C4-2B (cell line): ENCODE measurements around the gene GDPD3.

ENCODE experiments used
- ZFX ChIP-seq: fragments of 450-650 bp; IDR thresholded peaks from 2 replicates; pipeline ENCODE4 v1.6.1; 2017
- TF ChIP-seq, protein P1 (sequence below): fragments of 450-650 bp; conservative IDR thresholded peaks from 2 replicates; pipeline ENCODE4 v1.5.1; 2017; ENCODE audit warnings: mild to moderate bottlenecking

DNA sequence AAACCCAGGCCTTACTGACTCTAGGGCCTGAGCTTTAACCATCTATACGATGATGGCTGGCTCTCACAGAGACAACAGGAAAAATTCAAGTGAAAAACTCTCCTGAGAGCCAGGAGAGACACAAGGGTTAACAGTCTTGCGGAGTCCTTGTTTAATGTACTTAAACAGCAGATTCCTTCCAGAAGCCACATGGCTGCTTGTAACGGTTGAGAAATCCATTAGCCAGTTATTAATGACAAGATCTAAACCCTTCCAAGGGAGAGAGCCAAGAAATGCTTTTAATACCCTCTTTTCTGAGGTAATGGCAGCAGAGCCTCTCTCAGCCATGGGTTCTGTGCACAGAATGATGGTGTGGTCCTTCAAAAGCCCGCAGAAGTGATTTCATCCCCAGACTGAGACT is 53.0 kb downstream of the GDPD3 start:
- TF ChIP-seq, protein P1, sequence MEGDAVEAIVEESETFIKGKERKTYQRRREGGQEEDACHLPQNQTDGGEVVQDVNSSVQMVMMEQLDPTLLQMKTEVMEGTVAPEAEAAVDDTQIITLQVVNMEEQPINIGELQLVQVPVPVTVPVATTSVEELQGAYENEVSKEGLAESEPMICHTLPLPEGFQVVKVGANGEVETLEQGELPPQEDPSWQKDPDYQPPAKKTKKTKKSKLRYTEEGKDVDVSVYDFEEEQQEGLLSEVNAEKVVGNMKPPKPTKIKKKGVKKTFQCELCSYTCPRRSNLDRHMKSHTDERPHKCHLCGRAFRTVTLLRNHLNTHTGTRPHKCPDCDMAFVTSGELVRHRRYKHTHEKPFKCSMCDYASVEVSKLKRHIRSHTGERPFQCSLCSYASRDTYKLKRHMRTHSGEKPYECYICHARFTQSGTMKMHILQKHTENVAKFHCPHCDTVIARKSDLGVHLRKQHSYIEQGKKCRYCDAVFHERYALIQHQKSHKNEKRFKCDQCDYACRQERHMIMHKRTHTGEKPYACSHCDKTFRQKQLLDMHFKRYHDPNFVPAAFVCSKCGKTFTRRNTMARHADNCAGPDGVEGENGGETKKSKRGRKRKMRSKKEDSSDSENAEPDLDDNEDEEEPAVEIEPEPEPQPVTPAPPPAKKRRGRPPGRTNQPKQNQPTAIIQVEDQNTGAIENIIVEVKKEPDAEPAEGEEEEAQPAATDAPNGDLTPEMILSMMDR = no peak
- TF ChIP-seq ZFX = no peak
